GM21723 (cell line): Measurements from ENCODE around the gene MRPL28.
"Not testable (repeated sequence)": the region's sequence is repeated elsewhere in the genome, so short reads cannot be mapped to it uniquely, and the experiment has no call there.

Experiments
- ATAC-seq: cut with Tn5 transposase; IDR thresholded peaks from one replicate; pipeline ENCODE4 v1.9.1; 2021; ENCODE audit warnings: mild to moderate bottlenecking, moderate library complexity; ENCODE audit not compliant: unreplicated experiment

MRPL28 gene

GRCh38 chr16:391885-392335 lies 21.6 kb upstream of the MRPL28 start:
- ATAC-seq: no peak

DNA sequence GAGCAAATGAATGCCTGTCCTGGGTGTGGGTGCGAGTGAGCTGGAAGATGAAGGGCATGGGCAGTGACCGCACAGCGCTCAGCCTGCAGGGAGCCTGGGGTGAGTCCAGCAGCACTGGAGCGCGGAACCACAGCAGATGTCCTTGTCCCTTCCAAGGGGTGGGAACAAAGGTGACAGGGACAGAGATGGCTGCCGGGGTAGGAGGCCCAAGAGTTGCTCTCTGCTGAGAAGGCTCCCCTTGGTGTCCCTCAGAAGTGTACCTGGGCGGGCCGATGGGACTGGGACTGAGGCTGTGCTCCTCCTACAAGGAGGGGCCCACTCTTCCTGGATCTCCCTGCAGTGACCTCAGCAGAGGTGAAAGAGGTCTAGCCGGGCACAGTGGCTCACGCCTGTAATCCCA lies 19.0 kb upstream of the MRPL28 start:
- no peak for ATAC-seq

DNA sequence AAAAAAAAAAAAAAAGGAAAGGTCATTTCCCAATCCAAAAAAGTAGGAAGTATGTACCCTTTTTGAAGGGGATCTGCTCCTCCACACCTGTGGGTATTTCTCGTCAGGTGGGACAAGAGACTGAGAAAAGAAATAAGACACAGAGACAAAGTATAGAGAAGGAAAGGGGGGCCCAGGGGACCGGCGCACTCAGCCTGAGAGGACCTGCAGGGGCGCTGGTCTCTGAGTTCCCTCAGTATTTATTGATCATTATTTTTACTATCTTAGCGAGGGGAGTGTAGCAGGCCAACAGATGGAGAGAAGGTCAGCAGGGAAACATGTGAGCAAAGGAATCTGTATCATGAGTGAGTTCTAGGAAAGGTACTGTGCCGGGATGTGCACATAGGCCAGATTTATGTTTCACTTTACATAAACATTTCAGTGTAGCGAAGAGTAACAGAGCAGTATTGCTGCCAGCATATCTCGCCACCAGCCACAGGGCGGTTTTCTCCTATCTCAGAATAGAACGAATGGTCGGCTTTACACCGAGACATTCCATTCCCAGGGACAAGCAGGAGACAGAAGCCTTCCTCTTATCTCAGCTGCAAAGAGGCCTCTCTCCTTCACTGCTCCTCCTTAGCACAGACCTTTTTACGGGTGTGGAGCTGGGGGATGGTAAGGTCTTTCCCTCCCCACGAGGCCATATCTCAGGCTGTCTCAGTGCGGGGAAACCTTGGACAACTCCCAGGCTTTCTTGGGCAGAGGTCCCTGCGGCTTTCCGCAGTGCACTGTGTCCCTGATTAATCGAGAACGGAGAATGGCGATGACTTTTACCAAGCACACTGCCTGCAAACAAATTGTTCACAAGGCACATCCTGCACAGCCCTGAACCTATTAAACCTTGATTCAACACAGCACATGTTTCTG lies 17.7 kb upstream of the MRPL28 start:
- ATAC-seq: not testable (repeated sequence)

DNA sequence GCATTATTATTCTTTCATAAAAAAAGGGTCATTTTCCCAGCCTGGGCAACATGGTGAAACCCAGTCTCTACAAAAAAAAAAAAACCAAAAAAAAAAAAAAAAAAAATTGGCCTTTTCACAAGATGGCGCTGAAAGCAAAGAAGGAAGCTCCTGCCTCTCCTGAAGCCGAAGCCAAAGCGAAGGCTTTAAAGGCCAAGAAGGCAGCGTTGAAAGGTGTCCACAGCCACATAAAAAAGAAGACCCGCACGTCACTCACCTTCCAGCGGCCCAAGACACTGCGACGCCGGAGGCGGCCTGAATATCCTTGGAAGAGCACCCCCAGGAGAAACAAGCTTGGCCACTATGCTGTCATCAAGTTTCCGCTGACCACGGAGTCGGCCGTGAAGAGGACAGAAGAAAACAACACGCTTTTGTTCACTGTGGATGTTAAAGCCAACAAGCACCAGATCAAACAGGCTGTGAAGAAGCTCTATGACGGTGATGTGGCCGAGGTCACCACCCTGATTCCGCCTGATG lies 16.4 kb upstream of the MRPL28 start:
- ATAC-seq: no peak

GRCh38 chr16:383326-384051 lies 13.2 kb upstream of the MRPL28 start:
- no peak for ATAC-seq

DNA sequence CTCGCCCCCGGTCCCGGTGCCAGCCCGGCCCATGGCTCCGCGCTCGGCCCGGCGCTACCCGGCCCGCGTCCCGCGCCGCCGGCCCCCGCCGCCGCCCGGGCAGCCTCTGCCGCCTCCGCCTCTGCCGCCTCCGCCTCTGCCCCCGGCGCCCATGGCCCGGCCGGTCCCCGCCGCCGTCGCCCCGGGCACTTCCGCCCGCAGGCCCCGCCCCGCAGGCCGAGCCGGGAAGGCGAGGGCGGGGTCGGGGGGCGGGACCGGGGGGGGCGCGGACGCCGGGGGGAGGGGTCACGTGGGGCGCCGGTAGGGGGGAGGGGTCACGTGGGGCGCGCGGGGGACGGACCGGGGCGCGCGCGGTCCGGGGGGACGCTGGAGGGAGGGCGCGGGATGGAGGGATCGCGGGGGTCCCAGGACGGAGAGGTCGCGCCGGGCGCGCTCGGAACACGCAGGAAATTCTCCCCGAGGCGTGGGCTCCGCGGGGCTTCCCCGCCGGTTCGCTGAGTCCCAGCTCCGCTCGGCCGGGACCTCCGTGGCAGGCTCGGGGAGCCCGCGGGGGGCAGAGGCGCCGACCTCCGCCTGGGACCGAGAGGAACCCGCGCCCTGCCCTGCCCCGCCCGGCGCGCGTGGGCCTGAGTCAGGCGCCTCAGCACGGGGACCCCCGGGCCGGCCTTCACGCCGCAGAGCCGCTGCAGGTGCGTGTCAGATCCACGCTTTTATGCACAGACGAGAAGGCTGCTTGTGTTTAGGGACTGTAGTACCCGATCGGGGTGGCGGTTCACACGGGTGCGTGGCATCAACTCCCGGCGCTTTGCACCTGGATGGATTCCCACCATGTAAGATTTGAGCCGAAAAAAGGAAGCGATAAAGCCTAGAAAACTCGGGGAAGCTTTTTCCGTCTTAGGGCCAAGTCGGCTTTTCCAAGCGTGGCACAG lies 11.7 kb upstream of the MRPL28 start, which contains the start of gene PGAP6:
Gene PGAP6 (minus strand): TSS at position 190 of the 929 bp plus-strand sequence. CDS start 157 bp downstream, at position 33.
- ATAC-seq: peak; percentile 47

- ATAC-seq: peak; percentile 41
Observed at GRCh38 chr16:381012-381788, 10.9 kb upstream of the MRPL28 start.

DNA sequence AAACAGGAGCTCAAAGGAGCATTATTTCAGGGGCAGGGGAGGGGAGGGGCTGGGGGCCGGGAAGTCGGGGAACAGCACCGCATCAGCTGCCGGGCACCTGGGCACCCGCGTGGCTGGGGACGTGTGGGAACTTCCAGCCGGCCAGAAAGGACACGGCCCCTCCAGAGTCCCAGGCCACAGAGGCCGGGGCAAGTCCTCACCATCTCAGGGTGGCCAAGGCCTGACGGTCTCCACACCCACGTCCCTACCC lies 10.3 kb upstream of the MRPL28 start:
- ATAC-seq: no peak

GRCh38 chr16:379961-380761 lies 9.8 kb upstream of the MRPL28 start:
- no peak for ATAC-seq

DNA sequence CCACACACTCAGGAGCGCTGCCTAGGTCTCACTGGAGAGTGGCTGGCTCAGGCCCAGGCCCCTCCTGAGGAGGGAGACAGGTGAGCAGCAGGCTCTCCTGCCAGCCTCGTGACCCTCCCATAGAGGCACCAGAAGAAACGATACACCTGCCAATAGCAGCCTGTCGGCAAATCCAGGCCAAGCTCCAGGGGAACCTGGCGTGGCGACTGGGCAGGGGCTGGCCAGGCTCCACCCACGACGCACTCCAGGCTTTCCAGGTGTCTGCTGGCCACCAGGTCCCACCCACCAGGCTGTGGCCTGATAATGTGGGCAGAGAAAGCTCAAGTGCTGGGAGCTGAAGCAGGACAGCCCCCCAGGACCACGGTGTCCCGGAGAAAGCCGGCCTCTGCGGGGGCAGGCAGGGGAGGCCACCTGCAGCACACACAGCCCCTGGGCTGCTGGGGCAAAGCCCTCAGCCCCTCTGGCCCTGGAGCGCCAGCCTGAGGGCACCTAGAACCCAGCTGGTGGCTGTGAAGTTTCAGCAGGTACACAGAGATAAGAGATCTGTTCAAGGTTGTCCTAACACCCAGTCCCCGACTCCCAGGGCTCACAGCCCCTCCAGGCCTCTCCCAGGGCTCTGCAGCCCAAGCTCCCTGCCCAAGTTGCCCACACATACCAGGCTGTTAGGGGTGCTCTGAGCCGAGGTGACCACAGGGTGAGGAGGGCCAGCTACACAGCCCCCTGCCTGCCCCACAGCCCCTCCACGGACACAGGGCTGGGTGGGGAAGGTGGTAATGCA lies 9.0 kb upstream of the MRPL28 start:
- ATAC-seq: no peak

DNA sequence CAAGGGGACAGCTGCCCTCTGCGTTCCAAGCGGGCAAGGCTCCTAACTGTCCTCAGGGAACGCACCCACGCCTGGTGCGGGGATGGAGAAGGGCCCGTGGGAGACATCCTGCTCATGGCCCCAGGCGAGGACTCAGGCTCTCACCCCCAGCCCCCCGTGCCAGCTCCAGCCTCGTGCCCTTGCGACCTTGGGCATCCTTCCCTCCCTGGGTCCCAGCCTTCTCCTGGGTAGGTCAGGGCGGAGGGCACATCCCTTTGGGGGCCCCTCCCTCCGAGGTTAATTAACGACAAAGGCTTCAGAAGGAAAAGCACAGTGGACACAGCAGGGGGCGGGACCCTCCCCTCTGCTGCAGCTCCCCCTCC lies 8.5 kb upstream of the MRPL28 start:
- ATAC-seq: no peak

DNA sequence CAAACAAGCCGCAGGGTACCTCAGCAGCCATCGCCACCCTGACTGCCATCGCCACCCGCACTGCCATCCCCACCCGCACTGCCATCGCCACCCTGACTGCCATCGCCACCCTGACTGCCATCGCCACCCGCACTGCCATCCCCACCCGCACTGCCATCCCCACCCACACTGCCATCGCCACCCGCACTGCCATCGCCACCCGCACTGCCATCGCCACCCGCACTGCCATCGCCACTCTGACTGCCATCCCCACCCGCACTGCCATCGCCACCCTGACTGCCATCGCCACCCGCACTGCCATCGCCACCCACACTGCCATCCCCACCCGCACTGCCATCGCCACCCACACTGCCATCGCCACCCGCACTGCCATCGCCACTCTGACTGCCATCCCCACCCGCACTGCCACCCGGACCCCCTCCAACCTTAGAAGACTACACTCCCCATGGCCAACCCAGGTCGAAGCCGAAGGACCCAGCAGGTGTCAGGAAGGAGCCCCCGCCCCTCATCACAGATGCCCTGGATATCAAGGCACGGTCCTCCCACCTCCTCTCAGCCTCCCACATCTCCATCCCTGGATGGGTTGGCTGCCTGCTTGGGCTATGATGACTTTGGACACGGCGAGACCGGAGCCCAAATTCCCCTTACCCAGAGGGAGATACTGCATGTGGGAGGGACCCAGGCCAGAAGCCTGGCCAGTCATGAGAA lies 7.9 kb upstream of the MRPL28 start:
- not testable (repeated sequence) for ATAC-seq

DNA sequence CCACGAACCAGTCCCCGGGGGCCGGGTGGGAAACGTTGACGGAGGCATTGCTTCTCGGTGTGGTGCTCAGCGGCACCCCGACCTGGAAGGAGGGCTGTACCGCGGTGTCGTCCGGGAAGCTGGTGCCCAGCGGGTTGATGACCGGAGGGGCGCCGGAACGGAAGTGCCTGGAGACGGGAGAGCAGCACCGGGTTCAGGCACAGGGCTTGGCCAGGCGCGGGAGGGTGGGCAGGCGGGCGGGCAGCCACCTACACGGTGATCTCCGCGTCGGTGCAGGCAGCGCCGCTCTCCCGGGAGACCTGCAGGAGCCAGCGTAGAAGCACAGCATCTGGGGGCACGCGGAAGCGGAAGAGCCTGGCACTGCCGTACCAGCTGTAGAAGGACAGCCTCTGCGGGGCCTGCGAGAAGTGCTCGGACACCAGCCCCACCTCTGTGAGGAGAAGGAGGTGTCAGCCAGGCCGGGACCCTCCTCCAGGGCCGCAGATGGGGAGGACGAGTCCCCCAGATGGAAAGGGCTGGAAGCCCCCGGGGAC lies 7.1 kb upstream of the MRPL28 start:
- no peak for ATAC-seq

- no peak for ATAC-seq
Observed at GRCh38 chr16:376817-377418, 6.6 kb upstream of the MRPL28 start.

GRCh38 chr16:375927-376816 lies 5.8 kb upstream of the MRPL28 start:
- no peak for ATAC-seq

- ATAC-seq: no peak
Observed at GRCh38 chr16:375212-375611, 4.9 kb upstream of the MRPL28 start.

- ATAC-seq: no peak
Observed at GRCh38 chr16:374616-374926, 4.2 kb upstream of the MRPL28 start.
